ENCODE data around the gene GABRD.

The GABRD gene

GRCh38 chr1:2042830-2043773 lies 24.0 kb downstream of the GABRD start:
- in situ Hi-C loops (cut with HindIII; ENCODE audit: low sequenced_read_pairs) = no loop called here
- no peak for DNase-seq (ENCODE audit: low read depth)
- no peak overlapping the region for H3K4me3 ChIP-seq (ENCODE audit: low read depth, low read length)
- TF ChIP-seq, protein P1, sequence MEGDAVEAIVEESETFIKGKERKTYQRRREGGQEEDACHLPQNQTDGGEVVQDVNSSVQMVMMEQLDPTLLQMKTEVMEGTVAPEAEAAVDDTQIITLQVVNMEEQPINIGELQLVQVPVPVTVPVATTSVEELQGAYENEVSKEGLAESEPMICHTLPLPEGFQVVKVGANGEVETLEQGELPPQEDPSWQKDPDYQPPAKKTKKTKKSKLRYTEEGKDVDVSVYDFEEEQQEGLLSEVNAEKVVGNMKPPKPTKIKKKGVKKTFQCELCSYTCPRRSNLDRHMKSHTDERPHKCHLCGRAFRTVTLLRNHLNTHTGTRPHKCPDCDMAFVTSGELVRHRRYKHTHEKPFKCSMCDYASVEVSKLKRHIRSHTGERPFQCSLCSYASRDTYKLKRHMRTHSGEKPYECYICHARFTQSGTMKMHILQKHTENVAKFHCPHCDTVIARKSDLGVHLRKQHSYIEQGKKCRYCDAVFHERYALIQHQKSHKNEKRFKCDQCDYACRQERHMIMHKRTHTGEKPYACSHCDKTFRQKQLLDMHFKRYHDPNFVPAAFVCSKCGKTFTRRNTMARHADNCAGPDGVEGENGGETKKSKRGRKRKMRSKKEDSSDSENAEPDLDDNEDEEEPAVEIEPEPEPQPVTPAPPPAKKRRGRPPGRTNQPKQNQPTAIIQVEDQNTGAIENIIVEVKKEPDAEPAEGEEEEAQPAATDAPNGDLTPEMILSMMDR (IDR thresholded peaks at IDR 0.05; ENCODE audit: low read depth, low read length, missing control alignments) = no peak

DNA sequence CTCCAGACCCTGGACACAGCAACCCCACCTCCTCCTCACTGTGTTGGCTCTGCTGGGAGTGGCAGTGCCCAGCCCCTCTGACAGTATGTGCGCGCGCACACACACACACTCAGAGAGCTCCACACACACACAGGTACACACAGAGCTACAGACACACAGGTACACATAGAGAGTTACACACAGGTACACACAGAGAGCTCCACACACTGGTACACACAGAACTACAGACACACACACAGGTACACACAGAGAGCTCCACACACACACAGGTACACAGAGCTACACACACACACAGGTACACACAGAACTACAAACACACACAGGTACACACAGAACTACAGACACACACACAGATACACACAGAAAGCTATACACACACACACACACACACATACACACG lies 24.7 kb downstream of the GABRD start:
- H3K4me3 ChIP-seq (ENCODE audit: low read depth, low read length) = no peak overlapping the region
- in situ Hi-C loops (cut with HindIII; ENCODE audit: low sequenced_read_pairs) = no loop called here
- no peak for DNase-seq (ENCODE audit: low read depth)
- TF ChIP-seq, protein P1 (IDR thresholded peaks at IDR 0.05; ENCODE audit: low read depth, low read length, missing control alignments) = no peak

GRCh38 chr1:2044510-2045319 lies 25.6 kb downstream of the GABRD start:
- no peak for DNase-seq (ENCODE audit: low read depth)
- in situ Hi-C loops (cut with HindIII; ENCODE audit: low sequenced_read_pairs) = no loop called here
- peak overlapping the region; percentile 2 for H3K4me3 ChIP-seq (ENCODE audit: low read depth, low read length)
- TF ChIP-seq, protein P1 (IDR thresholded peaks at IDR 0.05; ENCODE audit: low read depth, low read length, missing control alignments) = peak; percentile 64

DNA sequence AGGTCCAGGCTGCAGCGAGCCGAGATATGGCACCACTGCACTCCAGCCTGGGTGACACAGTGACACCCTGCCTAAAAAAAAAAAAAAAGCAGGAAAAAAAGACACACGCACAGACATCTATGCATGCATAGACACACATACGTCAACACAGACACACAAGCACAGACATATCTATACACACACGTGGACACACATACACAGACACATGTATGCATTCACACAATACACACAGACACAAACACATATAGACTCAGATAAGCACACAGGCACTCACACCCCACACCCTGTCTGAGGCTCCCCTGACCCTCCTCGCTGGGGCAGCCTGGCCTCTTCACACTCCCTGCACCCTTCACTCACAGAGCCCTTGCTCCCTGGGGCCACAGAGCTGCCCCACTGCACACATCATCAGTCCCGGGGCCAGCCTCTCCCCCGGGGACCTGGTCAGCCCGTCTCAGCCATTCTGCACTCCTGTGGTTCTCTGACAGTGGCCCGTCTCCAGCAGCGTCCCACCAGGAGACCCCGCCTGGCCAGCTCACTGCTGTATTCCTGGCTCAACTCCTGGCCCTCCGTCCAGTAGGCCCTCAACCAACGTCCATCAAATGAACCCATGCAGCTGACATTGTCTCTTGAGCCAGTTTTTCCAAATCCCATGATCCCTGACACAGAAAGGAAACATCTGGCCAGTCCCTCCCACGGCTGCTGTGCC lies 26.5 kb downstream of the GABRD start:
- H3K4me3 ChIP-seq (ENCODE audit: low read depth, low read length) = no peak overlapping the region
- in situ Hi-C loops (cut with HindIII; ENCODE audit: low sequenced_read_pairs) = no loop called here
- DNase-seq (ENCODE audit: low read depth) = no peak
- TF ChIP-seq, protein P1 (IDR thresholded peaks at IDR 0.05; ENCODE audit: low read depth, low read length, missing control alignments) = no peak

DNA sequence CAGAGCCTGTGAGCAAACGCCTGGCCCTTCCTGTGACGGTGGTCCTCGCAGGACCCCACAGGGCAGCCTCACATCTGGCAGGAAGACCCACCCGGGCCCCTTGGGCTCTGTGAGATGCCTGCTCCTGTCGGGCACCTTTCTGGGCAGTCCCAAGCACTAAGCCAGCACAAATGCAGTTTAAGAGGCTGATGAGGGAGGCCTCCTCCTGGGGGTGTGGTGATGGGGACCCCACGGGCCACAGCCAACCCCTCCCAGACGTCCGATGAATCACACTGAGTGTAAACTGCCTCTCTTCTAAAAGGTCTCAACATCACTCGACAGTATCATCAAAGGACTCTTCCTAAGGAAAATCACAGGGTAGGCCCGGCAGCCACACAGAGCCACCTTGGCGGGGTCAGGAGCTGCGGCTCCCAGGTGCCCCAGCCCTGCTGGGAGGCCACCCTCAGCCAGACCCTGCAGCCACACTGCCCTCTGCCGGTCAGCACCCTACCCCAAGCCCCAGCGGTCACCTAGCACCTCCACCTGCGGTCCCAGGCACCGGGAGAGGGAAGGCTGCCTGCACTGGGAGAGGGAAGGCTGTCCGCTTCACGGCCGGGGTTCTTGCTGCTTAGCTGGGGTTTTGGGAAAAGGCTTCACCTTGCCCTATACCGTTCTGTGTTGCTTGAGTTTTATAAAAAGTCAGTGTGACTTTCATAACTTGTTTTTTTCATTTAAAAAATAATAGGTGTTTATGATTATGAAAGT lies 27.2 kb downstream of the GABRD start:
- DNase-seq (ENCODE audit: low read depth) = no peak
- no peak overlapping the region for H3K4me3 ChIP-seq (ENCODE audit: low read depth, low read length)
- in situ Hi-C loops (cut with HindIII; ENCODE audit: low sequenced_read_pairs) = no loop called here
- TF ChIP-seq, protein P1 (IDR thresholded peaks at IDR 0.05; ENCODE audit: low read depth, low read length, missing control alignments) = peak; percentile 62

Data from astrocyte of the cerebellum (primary cell).